ENCODE measurements around the gene TOR1AIP2. TPM values are rescaled to one million over a fixed set of nuclear protein-coding genes. Genes with fewer than 3 reads are reported as not detected.

TOR1AIP2 gene
- total RNA-seq, 1 donor from 2014 or later: 49.4 TPM

DNA sequence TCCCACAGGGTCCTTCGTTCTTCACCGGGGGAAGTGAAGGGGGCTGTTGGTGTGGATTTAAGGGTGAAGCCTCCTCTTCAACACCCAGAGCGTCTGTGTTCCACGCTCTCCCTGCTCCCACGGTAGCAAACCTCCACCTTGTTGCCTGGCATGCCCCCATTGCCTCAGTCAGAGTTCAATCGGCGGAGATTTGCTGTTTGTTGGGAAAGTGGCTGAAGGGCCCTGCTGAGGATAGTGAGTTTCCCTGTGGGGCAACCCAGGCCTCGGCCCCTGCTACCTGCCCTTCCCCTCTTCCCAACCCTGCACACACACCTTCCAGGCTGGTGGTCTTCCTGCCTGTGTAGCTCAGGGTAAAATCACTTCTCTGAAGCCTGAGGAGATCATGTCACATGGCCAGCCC is 60.5 kb downstream of the TOR1AIP2 start:
- intact Hi-C loops (cut with micrococcal nuclease): no loop called here
- TF ChIP-seq, protein P1, sequence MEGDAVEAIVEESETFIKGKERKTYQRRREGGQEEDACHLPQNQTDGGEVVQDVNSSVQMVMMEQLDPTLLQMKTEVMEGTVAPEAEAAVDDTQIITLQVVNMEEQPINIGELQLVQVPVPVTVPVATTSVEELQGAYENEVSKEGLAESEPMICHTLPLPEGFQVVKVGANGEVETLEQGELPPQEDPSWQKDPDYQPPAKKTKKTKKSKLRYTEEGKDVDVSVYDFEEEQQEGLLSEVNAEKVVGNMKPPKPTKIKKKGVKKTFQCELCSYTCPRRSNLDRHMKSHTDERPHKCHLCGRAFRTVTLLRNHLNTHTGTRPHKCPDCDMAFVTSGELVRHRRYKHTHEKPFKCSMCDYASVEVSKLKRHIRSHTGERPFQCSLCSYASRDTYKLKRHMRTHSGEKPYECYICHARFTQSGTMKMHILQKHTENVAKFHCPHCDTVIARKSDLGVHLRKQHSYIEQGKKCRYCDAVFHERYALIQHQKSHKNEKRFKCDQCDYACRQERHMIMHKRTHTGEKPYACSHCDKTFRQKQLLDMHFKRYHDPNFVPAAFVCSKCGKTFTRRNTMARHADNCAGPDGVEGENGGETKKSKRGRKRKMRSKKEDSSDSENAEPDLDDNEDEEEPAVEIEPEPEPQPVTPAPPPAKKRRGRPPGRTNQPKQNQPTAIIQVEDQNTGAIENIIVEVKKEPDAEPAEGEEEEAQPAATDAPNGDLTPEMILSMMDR (IDR thresholded peaks at IDR 0.05): no peak
- ChIA-PET POLR2A (no interaction called here), CTCF (no interaction called here)
- Mint-ChIP-seq H3K4me1 (peaks cover 19% of the 10 kb centered on the region), H3K27ac (no peak overlapping the region), H3K36me3 (ENCODE audit: low read depth) (peaks cover 3% of the 10 kb centered on the region), H3K27me3 (peaks cover 10% of the 10 kb centered on the region), H3K9me3 (no peaks in the 10 kb centered on the region), H3K4me3 (no peak overlapping the region)
- no peak for DNase-seq
- no peak for ATAC-seq (ENCODE audit: low read depth)

DNA sequence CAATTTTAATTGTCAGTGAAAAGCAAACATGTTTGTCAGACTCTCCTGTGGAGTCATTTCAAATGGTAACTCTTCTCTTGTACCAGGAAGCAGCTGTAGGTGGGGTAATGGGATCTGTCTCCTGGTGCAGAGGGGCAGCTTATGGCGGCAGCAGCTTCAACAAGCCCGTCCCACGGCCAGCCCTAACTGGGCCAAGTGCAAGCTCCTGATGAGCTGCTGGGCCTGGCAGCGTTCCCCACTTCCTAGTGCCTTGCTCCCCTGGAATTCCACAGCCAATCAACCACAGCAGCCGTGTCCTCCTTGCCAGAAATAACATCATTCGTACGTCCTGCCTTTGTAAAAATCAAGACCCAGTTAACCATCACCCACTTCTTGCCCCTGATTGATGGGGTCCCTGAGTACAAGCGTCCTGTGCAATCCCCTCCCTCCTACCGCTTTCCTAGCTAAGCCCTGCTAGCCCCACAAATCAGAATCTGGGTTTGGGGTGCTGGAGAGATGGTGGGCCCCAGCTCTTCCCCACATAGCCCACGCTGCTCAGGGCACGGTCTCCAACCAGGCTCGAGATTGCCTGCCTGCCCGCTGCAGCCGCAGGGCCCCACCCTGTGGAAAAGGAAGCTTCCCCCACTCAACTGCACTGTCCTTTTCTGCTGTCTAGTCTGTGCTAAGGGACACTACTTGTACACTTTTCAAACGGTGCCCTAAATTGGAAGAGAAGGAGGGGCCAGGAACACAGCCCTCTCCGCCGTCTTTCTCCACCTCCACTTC is 61.2 kb downstream of the TOR1AIP2 start:
- ChIA-PET CTCF (no interaction called here), POLR2A (no interaction called here)
- Mint-ChIP-seq H3K27ac (no peak overlapping the region), H3K9me3 (no peaks in the 10 kb centered on the region), H3K36me3 (ENCODE audit: low read depth) (peaks cover 3% of the 10 kb centered on the region), H3K27me3 (peaks cover 10% of the 10 kb centered on the region), H3K4me1 (peaks cover 19% of the 10 kb centered on the region), H3K4me3 (peak overlapping the region; percentile 2)
- ATAC-seq (ENCODE audit: low read depth) (no peak), DNase-seq (no peak)
- intact Hi-C loops (cut with micrococcal nuclease): no loop called here
- TF ChIP-seq, protein P1 (IDR thresholded peaks at IDR 0.05): no peak

DNA sequence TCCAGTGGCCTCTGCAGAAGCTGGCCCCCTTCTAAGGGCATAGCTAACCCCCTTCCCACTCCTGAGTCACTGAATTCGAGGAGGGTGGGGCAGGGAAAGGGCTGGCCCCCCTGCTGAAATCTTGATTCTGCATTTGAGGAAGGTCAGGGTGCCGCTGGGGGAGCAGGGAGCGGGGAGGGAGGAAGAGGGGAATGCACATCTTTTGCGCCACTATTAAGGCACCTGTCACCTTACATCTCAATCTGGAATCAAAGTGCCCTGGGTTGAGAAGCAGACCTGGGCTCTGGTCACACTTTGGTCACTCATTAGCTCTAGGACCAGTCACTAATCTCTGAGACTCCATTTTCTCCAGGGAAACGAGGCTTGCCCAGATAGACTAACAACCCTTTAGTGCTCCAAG is 62.0 kb downstream of the TOR1AIP2 start:
- ATAC-seq (ENCODE audit: low read depth): no peak
- intact Hi-C loops (cut with micrococcal nuclease): loop anchor here (2.0 kb wide), 1 partner anchor 363 kb away; no protein-coding TSS in a partner anchor
- Mint-ChIP-seq H3K9me3 (no peaks in the 10 kb centered on the region), H3K4me1 (peaks cover 19% of the 10 kb centered on the region), H3K4me3 (peak overlapping the region; percentile 87), H3K36me3 (ENCODE audit: low read depth) (peaks cover 3% of the 10 kb centered on the region), H3K27ac (peak overlapping the region; percentile 61), H3K27me3 (peaks cover 14% of the 10 kb centered on the region)
- ChIA-PET POLR2A (interaction anchor here (1.2 kb wide), 1 partner anchor 67 kb away, joined by 4 read pairs; the partner anchor contains the start of gene TOR1AIP1), CTCF (interaction anchor here (0.8 to 2.7 kb wide), 7 partner anchors 12 to 1505 kb away, joined by 3 to 23 read pairs (median 5); no protein-coding TSS in a partner anchor)
- TF ChIP-seq, protein P1 (IDR thresholded peaks at IDR 0.05): no peak
- DNase-seq: no peak

DNA sequence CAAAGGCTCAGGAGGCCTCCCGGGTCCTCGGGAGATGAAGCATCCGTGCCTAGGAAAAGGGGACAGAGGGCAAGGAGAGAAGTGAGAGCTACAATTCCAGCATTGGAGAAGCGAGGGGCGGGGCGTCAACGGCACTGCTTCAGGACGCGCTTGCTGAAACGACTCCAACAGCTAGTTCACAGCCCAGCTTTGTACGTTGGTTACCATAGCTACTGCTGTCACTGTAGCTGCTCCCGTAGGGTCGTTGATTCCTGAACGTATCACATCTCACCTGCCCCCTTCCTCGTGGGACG is 63.1 kb downstream of the TOR1AIP2 start:
- peak overlapping the region; percentile 87 for H3K4me3 Mint-ChIP-seq
- H3K27me3 Mint-ChIP-seq: peaks cover 20% of the 10 kb centered on the region
- intact Hi-C loops (cut with micrococcal nuclease): loop anchor here (1.0 to 5.0 kb wide), 5 partner anchors 108 to 735 kb away; no protein-coding TSS in a partner anchor
- H3K36me3 Mint-ChIP-seq (ENCODE audit: low read depth): peaks cover 3% of the 10 kb centered on the region
- TF ChIP-seq, protein P1 (IDR thresholded peaks at IDR 0.05): no peak
- POLR2A ChIA-PET: interaction anchor here (1.2 kb wide), 1 partner anchor 68 kb away, joined by 4 read pairs; the partner anchor contains the start of gene TOR1AIP1
- no peaks in the 10 kb centered on the region for H3K9me3 Mint-ChIP-seq
- CTCF ChIA-PET: interaction anchor here (0.8 to 2.7 kb wide), 22 partner anchors 8 to 1504 kb away, joined by 3 to 23 read pairs (median 4); partner anchors contain the start of gene QSOX1
- DNase-seq (no peak), ATAC-seq (ENCODE audit: low read depth) (peak; percentile 49)
- peaks cover 22% of the 10 kb centered on the region for H3K4me1 Mint-ChIP-seq
- peak overlapping the region; percentile 61 for H3K27ac Mint-ChIP-seq
